Spleen (tissue), 11 donors: ENCODE data around the gene ALG6. TPM values are rescaled to one million over a fixed set of nuclear protein-coding genes. Genes with fewer than 3 reads are reported as not detected.
A peak's percentile ranks its signal among the peaks of the same experiment; 100 is the strongest.

Experiments
- DNase-seq: peaks from one replicate; pipeline ENCODE4 v3.0.0-alpha.2; 2020
- H3K27ac ChIP-seq, 8 donors: fragments of 200-600 bp; sonication (generic) in 7 of 8; 1 replicate in 4 of 8; 2 replicates in 4 of 8; pipeline versions ENCODE4 v1.5.0 to v1.8.0; 2016 to 2021; ENCODE audit warnings: inconsistent platforms in 4 of 8, mild to moderate bottlenecking in 4 of 8, moderate library complexity in 1 of 8
- H3K27me3 ChIP-seq, 7 donors: fragments of 200-600 bp; sonication (generic) in 6 of 7; replicated peaks in 1 of 7; 1 replicate in 4 of 7; 2 replicates in 3 of 7; pipeline versions ENCODE4 v1.5.0 to v1.8.0; 2016 to 2021; ENCODE audit warnings: inconsistent platforms in 3 of 7, mild to moderate bottlenecking in 1 of 7
- H3K36me3 ChIP-seq, 6 donors: fragments of 200-600 bp; sonication (generic) in 5 of 6; 1 replicate in 4 of 6; 2 replicates in 2 of 6; pipeline versions ENCODE4 v1.5.0 to v1.8.0; 2016 to 2021; ENCODE audit warnings: inconsistent platforms in 2 of 6
- H3K4me1 ChIP-seq, 6 donors: fragments of 200-600 bp; sonication (generic) in 5 of 6; 1 replicate in 3 of 6; 2 replicates in 3 of 6; pipeline versions ENCODE4 v1.5.0 to v1.8.0; 2016 to 2021; ENCODE audit warnings: inconsistent platforms in 3 of 6
- H3K4me3 ChIP-seq, 8 donors: fragments of 200-600 bp; sonication (generic) in 7 of 8; 1 replicate in 4 of 8; 2 replicates in 4 of 8; pipeline versions ENCODE4 v1.5.0 to v1.8.0; 2016 to 2021; ENCODE audit warnings: inconsistent platforms in 4 of 8, mild to moderate bottlenecking in 4 of 8, moderate library complexity in 2 of 8
- H3K9me3 ChIP-seq, 8 donors: fragments of 200-600 bp; sonication (generic) in 7 of 8; 1 replicate in 4 of 8; 2 replicates in 4 of 8; pipeline versions ENCODE4 v1.5.0 to v1.8.0; 2016 to 2021; ENCODE audit warnings: inconsistent platforms in 4 of 8
- CTCF ChIP-seq, 11 experiments: fragments of 200-600 bp in 7 of 11; fragments of 450-650 bp in 4 of 11; sonication (generic) in 4 of 11; IDR thresholded peaks in 8 of 11; conservative IDR thresholded peaks in 3 of 11; 1 replicate in 7 of 11; 2 replicates in 4 of 11; pipeline versions ENCODE4 v1.4.0 to v1.8.0; 2016 to 2021; ENCODE audit warnings: antibody characterized with exemption in 11 of 11, inconsistent platforms in 4 of 11, mild to moderate bottlenecking in 1 of 11
- POLR2A ChIP-seq, 3 donors: fragments of 450-650 bp; IDR thresholded peaks; one replicate each; pipeline ENCODE4 v1.5.1; 2017; ENCODE audit warnings: antibody characterized with exemption in 3 of 3, mild to moderate bottlenecking in 1 of 3
- POLR2AphosphoS5 ChIP-seq, 3 donors: sonication (generic); formaldehyde crosslinking; IDR thresholded peaks; one replicate each; pipeline ENCODE4 v1.5.1; 2017; ENCODE audit warnings: antibody characterized with exemption in 3 of 3
- WGBS, 5 donors: extraction: QIAGEN DNeasy Blood & Tissue Kit in 3 of 5; methylation state at CpG; one replicate each; pipeline versions ENCODE4 v1.1.5 to v1.1.7; 2013 to 2018; 5-methylcytosine and 5-hydroxymethylcytosine counted together
- intact Hi-C: fragments of 100-400 bp; cut with DNase I; formaldehyde crosslinking; loops from one replicate; pipeline ENCODE4 v1.15.0; 2023; ENCODE audit warnings: low total_unique reads
- polyA plus RNA-seq, 3 donors: library from polyadenylated mRNA; stranded (reverse); fragments of 200-250 nt; gene quantifications; one replicate each; pipeline ENCODE4 v1.2.1, GENCODE V29; 2013
- total RNA-seq, 7 donors: library from RNA; depleted of rRNA in 3 of 7; stranded (reverse); fragments of >200 nt in 3 of 7; fragmentation: NEBNext Ultra II Directional in 4 of 7; extraction: Animal tissue kit (Norgen Biotek cat#: 25700) in 4 of 7; gene quantifications; one replicate each; pipeline versions ENCODE4 v1.1.0 to v1.2.1, GENCODE V29; 2016 to 2021
- donor health status: healthy with polysubstance abuse.
- donor health status: DM: no; HTN: no; CAD: no; lungs with moderate emphysema.
- donor health status: DM: no; HTN: no; CAD: no.
- donor health status: Bipolar disorder and iron deficiency.
- donor health status: healthy.
- donor health status: DM: no; HTN: no; CAD: no.
- donor health status: DM: yes; HTN: yes; CAD: no.

ALG6 gene
- total and polyA plus RNA-seq, 10 donors, result 14.5 to 29.4 (median 18.4) TPM

- peaks cover 31 to 100% (median 100%) of the 10 kb centered on the region in 7 donors for H3K27me3 ChIP-seq
- TF ChIP-seq CTCF (IDR thresholded peaks at IDR 0.05 in 8 of 11, conservative IDR thresholded peaks at IDR 0.05 in 3 of 11) (no peak), POLR2A (IDR thresholded peaks at IDR 0.05) (no peak), POLR2AphosphoS5 (IDR thresholded peaks at IDR 0.05) (no peak)
- peaks cover 6 to 75% (median 58%) of the 10 kb centered on the region in 6 donors for H3K4me1 ChIP-seq
- intact Hi-C loops, result no loop called here
- peaks cover 0 to 46% (median 0%) of the 10 kb centered on the region in 8 donors for H3K9me3 ChIP-seq
- H3K36me3 ChIP-seq, result no peaks in the 10 kb centered on the region
- DNase-seq, result no peak
- WGBS, 5 donors, result 5 to 13% (median 9%) methylated on average over 37 to 114 of the region's 114 CpGs
- peak overlapping the region in 5 of 8 donors; percentile 52 to 75 (median 56) for H3K4me3 ChIP-seq
- H3K27ac ChIP-seq, result no peak overlapping the region
Observed at GRCh38 chr1:63323865-63324778, 43.3 kb upstream of the ALG6 start.

- no peaks in the 10 kb centered on the region for H3K36me3 ChIP-seq
- 12 to 20% (median 16%) methylated on average over 7 of the region's 7 CpGs for WGBS, 5 donors
- H3K9me3 ChIP-seq, result peaks cover 0 to 39% (median 0%) of the 10 kb centered on the region in 8 donors
- H3K27ac ChIP-seq, result no peak overlapping the region
- H3K4me3 ChIP-seq, result peak overlapping the region in 1 of 8 donors; percentile 75
- peaks cover 6 to 75% (median 58%) of the 10 kb centered on the region in 6 donors for H3K4me1 ChIP-seq
- intact Hi-C loops, result no loop called here
- H3K27me3 ChIP-seq, result peaks cover 31 to 100% (median 100%) of the 10 kb centered on the region in 7 donors
- DNase-seq, result no peak
- TF ChIP-seq POLR2AphosphoS5 (IDR thresholded peaks at IDR 0.05) (no peak), CTCF (IDR thresholded peaks at IDR 0.05 in 8 of 11, conservative IDR thresholded peaks at IDR 0.05 in 3 of 11) (no peak), POLR2A (IDR thresholded peaks at IDR 0.05) (no peak)
Observed at GRCh38 chr1:63324779-63325119, 42.7 kb upstream of the ALG6 start.

- no peak overlapping the region for H3K27ac ChIP-seq
- H3K4me1 ChIP-seq, result peaks cover 6 to 75% (median 59%) of the 10 kb centered on the region in 6 donors
- TF ChIP-seq POLR2AphosphoS5 (IDR thresholded peaks at IDR 0.05) (no peak), POLR2A (IDR thresholded peaks at IDR 0.05) (no peak), CTCF (IDR thresholded peaks at IDR 0.05 in 8 of 11, conservative IDR thresholded peaks at IDR 0.05 in 3 of 11) (no peak)
- intact Hi-C loops, result no loop called here
- H3K36me3 ChIP-seq, result no peaks in the 10 kb centered on the region
- no peak for DNase-seq
- H3K4me3 ChIP-seq, result no peak overlapping the region
- 10 to 18% (median 16%) methylated on average over 2 of the region's 2 CpGs for WGBS, 5 donors
- H3K27me3 ChIP-seq, result peaks cover 31 to 100% (median 100%) of the 10 kb centered on the region in 7 donors
- peaks cover 0 to 33% (median 0%) of the 10 kb centered on the region in 8 donors for H3K9me3 ChIP-seq
Observed at GRCh38 chr1:63325279-63325985, 42.0 kb upstream of the ALG6 start.

- H3K4me1 ChIP-seq, result peaks cover 6 to 70% (median 56%) of the 10 kb centered on the region in 6 donors
- intact Hi-C loops, result no loop called here
- WGBS, 5 donors, result 11 to 16% (median 12%) methylated on average over 20 of the region's 20 CpGs
Observed at GRCh38 chr1:63326106-63326472, 41.3 kb upstream of the ALG6 start.

More at GRCh38 chr1:63326106-63326472, 41.3 kb upstream of the ALG6 start:
- no peak overlapping the region for H3K27ac ChIP-seq
- peaks cover 29 to 100% (median 100%) of the 10 kb centered on the region in 7 donors for H3K27me3 ChIP-seq
- H3K4me3 ChIP-seq, result no peak overlapping the region
- peaks cover 0 to 26% (median 0%) of the 10 kb centered on the region in 8 donors for H3K9me3 ChIP-seq
- H3K36me3 ChIP-seq, result no peaks in the 10 kb centered on the region
- TF ChIP-seq POLR2A (IDR thresholded peaks at IDR 0.05), result no peak
- TF ChIP-seq CTCF (IDR thresholded peaks at IDR 0.05 in 8 of 11, conservative IDR thresholded peaks at IDR 0.05 in 3 of 11), result no peak
- no peak for TF ChIP-seq POLR2AphosphoS5 (IDR thresholded peaks at IDR 0.05)
- DNase-seq, result no peak
